OCI-LY1 (cell line): ENCODE measurements around the gene SSBP4.
"Not testable (repeated sequence)": the region's sequence is repeated elsewhere in the genome, so short reads cannot be mapped to it uniquely, and the experiment has no call there.

Experiments used
- H2AFZ ChIP-seq: fragments of 200-600 bp; sonication (generic), shearing (Covaris generic); 2 replicates; pipeline ENCODE4 v1.6.0; 2014; ENCODE audit warnings: antibody characterized with exemption, mild to moderate bottlenecking, low read length
- H3F3A ChIP-seq: fragments of 200-600 bp; sonication (generic), shearing (Covaris generic); 2 replicates; pipeline ENCODE4 v1.6.0; 2014; ENCODE audit warnings: mild to moderate bottlenecking, antibody characterized with exemption, low read length, moderate library complexity; ENCODE audit not compliant: insufficient read depth
- H3K27ac ChIP-seq: fragments of 200-600 bp; sonication (generic); 2 replicates; pipeline ENCODE4 v1.5.1; 2014; ENCODE audit warnings: low read length, mixed run types, mild to moderate bottlenecking, low read depth; ENCODE audit not compliant: poor library complexity, severe bottlenecking
- H3K27me3 ChIP-seq: fragments of 200-600 bp; sonication (generic); 2 replicates; pipeline ENCODE4 v1.6.0; 2014; ENCODE audit warnings: antibody characterized with exemption, mild to moderate bottlenecking, low read length, moderate library complexity; ENCODE audit not compliant: insufficient read depth
- H3K36me3 ChIP-seq: fragments of 200-600 bp; sonication (generic); 2 replicates; pipeline ENCODE4 v1.6.1; 2014; ENCODE audit warnings: mild to moderate bottlenecking, antibody characterized with exemption, low read length, moderate library complexity, mixed read lengths; ENCODE audit not compliant: insufficient read depth
- H3K4me1 ChIP-seq: fragments of 200-600 bp; sonication (generic); 2 replicates; pipeline ENCODE4 v1.5.1; 2014; ENCODE audit warnings: mild to moderate bottlenecking, low read length, moderate library complexity; ENCODE audit not compliant: insufficient read depth, severe bottlenecking
- H3K4me2 ChIP-seq: fragments of 200-600 bp; sonication (generic), shearing (Covaris generic); 2 replicates; pipeline ENCODE4 v1.6.1; 2014; ENCODE audit warnings: low read length
- H3K4me3 ChIP-seq: fragments of 200-600 bp; sonication (generic); 2 replicates; pipeline ENCODE4 v1.5.1; 2014; ENCODE audit warnings: low read length, low read depth, mild to moderate bottlenecking, mixed read lengths; ENCODE audit not compliant: poor library complexity, severe bottlenecking
- H3K79me2 ChIP-seq: fragments of 200-600 bp; shearing (Covaris generic); 2 replicates; pipeline ENCODE4 v1.6.1; 2016; ENCODE audit warnings: mixed run types, low read length, mixed read lengths; ENCODE audit not compliant: insufficient read depth
- H3K9ac ChIP-seq: fragments of 200-600 bp; sonication (generic), shearing (Covaris generic); 2 replicates; pipeline ENCODE4 v1.6.1; 2014; ENCODE audit warnings: mild to moderate bottlenecking, low read length, mixed read lengths
- H3K9me2 ChIP-seq: fragments of 200-600 bp; sonication (generic), shearing (Covaris generic); 2 replicates; pipeline ENCODE4 v1.6.1; 2014; ENCODE audit warnings: low read depth, mild to moderate bottlenecking, low read length, mixed read lengths
- H3K9me3 ChIP-seq: fragments of 200-600 bp; shearing (Covaris generic); 2 replicates; pipeline ENCODE4 v1.6.1; 2014; ENCODE audit warnings: low read length, mixed read lengths
- H4K20me1 ChIP-seq: fragments of 200-600 bp; sonication (generic), shearing (Covaris generic); 2 replicates; pipeline ENCODE4 v1.6.0; 2016; ENCODE audit warnings: mild to moderate bottlenecking, low read length; ENCODE audit not compliant: insufficient read depth
- EZH2 ChIP-seq: fragments of 200-600 bp; sonication (generic), shearing (Covaris generic); IDR thresholded peaks from 2 replicates; pipeline ENCODE4 v1.8.0; 2017; ENCODE audit warnings: borderline replicate concordance, mixed run types, mild to moderate bottlenecking, antibody characterized with exemption, low read length, moderate library complexity, mixed read lengths
- TF ChIP-seq, protein P1 (sequence below): fragments of 200-600 bp; sonication (generic), shearing (Covaris generic); IDR thresholded peaks from 2 replicates; pipeline ENCODE4 v1.5.1; 2017; ENCODE audit warnings: mild to moderate bottlenecking, antibody characterized with exemption, low read length, moderate library complexity, mixed read lengths

Gene SSBP4

GRCh38 chr19:18377026-18377425 is 42.2 kb upstream of the SSBP4 start:
- H3K9me3 ChIP-seq: no peaks in the 10 kb centered on the region
- H2AFZ ChIP-seq: no peak overlapping the region
- no peaks in the 10 kb centered on the region for H3K9me2 ChIP-seq
- H3K79me2 ChIP-seq: no peaks in the 10 kb centered on the region
- H3K27ac ChIP-seq: no peak overlapping the region
- peaks cover 4% of the 10 kb centered on the region; the same call in 1 of the 2 replicates for H3K27me3 ChIP-seq
- H4K20me1 ChIP-seq: no peaks in the 10 kb centered on the region
- no peak overlapping the region for H3K4me2 ChIP-seq
- no peaks in the 10 kb centered on the region for H3F3A ChIP-seq
- H3K9ac ChIP-seq: no peak overlapping the region
- H3K4me3 ChIP-seq: no peak overlapping the region
- peaks cover 8% of the 10 kb centered on the region for H3K4me1 ChIP-seq
- TF ChIP-seq, protein P1, sequence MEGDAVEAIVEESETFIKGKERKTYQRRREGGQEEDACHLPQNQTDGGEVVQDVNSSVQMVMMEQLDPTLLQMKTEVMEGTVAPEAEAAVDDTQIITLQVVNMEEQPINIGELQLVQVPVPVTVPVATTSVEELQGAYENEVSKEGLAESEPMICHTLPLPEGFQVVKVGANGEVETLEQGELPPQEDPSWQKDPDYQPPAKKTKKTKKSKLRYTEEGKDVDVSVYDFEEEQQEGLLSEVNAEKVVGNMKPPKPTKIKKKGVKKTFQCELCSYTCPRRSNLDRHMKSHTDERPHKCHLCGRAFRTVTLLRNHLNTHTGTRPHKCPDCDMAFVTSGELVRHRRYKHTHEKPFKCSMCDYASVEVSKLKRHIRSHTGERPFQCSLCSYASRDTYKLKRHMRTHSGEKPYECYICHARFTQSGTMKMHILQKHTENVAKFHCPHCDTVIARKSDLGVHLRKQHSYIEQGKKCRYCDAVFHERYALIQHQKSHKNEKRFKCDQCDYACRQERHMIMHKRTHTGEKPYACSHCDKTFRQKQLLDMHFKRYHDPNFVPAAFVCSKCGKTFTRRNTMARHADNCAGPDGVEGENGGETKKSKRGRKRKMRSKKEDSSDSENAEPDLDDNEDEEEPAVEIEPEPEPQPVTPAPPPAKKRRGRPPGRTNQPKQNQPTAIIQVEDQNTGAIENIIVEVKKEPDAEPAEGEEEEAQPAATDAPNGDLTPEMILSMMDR: no peak
- no peak for TF ChIP-seq EZH2
- no peaks in the 10 kb centered on the region for H3K36me3 ChIP-seq

GRCh38 chr19:18379803-18380747 is 39.1 kb upstream of the SSBP4 start:
- H3K4me1 ChIP-seq: no peaks in the 10 kb centered on the region
- no peak for TF ChIP-seq EZH2
- TF ChIP-seq, protein P1: no peak
- H3K4me2 ChIP-seq: no peak overlapping the region
- no peaks in the 10 kb centered on the region for H3F3A ChIP-seq
- no peak overlapping the region for H2AFZ ChIP-seq
- no peaks in the 10 kb centered on the region for H3K36me3 ChIP-seq
- no peaks in the 10 kb centered on the region for H4K20me1 ChIP-seq
- H3K27me3 ChIP-seq: peaks cover 7% of the 10 kb centered on the region; the same call in 1 of the 2 replicates
- H3K4me3 ChIP-seq: no peak overlapping the region
- no peaks in the 10 kb centered on the region for H3K9me3 ChIP-seq
- H3K79me2 ChIP-seq: no peaks in the 10 kb centered on the region
- no peaks in the 10 kb centered on the region for H3K9me2 ChIP-seq
- H3K27ac ChIP-seq: no peak overlapping the region
- no peak overlapping the region for H3K9ac ChIP-seq

GRCh38 chr19:18380843-18381242 is 38.4 kb upstream of the SSBP4 start:
- H3K9ac ChIP-seq: no peak overlapping the region

GRCh38 chr19:18383622-18384021 is 35.6 kb upstream of the SSBP4 start:
- H3K27ac ChIP-seq, H3K4me2 ChIP-seq, H3K4me1 ChIP-seq: not testable (repeated sequence)

More at GRCh38 chr19:18380843-18381242, 38.4 kb upstream of the SSBP4 start:
- no peak overlapping the region for H2AFZ ChIP-seq
- TF ChIP-seq, protein P1: no peak
- H3K4me3 ChIP-seq: no peak overlapping the region
- H3K27ac ChIP-seq: no peak overlapping the region
- no peaks in the 10 kb centered on the region for H3K36me3 ChIP-seq
- H3K9me2 ChIP-seq: no peaks in the 10 kb centered on the region
- no peaks in the 10 kb centered on the region for H3K9me3 ChIP-seq
- H3K27me3 ChIP-seq: peaks cover 7% of the 10 kb centered on the region; the same call in 1 of the 2 replicates
- H4K20me1 ChIP-seq: no peaks in the 10 kb centered on the region
- H3F3A ChIP-seq: no peaks in the 10 kb centered on the region
- H3K79me2 ChIP-seq: no peaks in the 10 kb centered on the region
- no peak overlapping the region for H3K4me2 ChIP-seq
- no peaks in the 10 kb centered on the region for H3K4me1 ChIP-seq

More at GRCh38 chr19:18383622-18384021, 35.6 kb upstream of the SSBP4 start:
- not testable (repeated sequence) for H3K79me2 ChIP-seq, H3K9me2 ChIP-seq, H3F3A ChIP-seq, H3K4me3 ChIP-seq, H3K36me3 ChIP-seq, H3K9me3 ChIP-seq, H2AFZ ChIP-seq, H4K20me1 ChIP-seq, H3K9ac ChIP-seq
- H3K27me3 ChIP-seq: peaks cover 12% of the 10 kb centered on the region; the same call in 1 of the 2 replicates
